GM12874 (cell line): ENCODE measurements around the gene PTK6.

Experiments used
- CTCF ChIP-seq: IDR thresholded peaks from 2 replicates; pipeline ENCODE4 v1.5.1; 2011; ENCODE audit warnings: low read depth, mild to moderate bottlenecking, control low read depth, low read length, moderate library complexity; ENCODE audit not compliant: insufficient read depth

The PTK6 gene

GRCh38 chr20:63518946-63519667 lies 18.1 kb downstream of the PTK6 start:
- TF ChIP-seq CTCF, result no peak

GRCh38 chr20:63518351-63518861 lies 18.8 kb downstream of the PTK6 start:
- TF ChIP-seq CTCF, result no peak

DNA sequence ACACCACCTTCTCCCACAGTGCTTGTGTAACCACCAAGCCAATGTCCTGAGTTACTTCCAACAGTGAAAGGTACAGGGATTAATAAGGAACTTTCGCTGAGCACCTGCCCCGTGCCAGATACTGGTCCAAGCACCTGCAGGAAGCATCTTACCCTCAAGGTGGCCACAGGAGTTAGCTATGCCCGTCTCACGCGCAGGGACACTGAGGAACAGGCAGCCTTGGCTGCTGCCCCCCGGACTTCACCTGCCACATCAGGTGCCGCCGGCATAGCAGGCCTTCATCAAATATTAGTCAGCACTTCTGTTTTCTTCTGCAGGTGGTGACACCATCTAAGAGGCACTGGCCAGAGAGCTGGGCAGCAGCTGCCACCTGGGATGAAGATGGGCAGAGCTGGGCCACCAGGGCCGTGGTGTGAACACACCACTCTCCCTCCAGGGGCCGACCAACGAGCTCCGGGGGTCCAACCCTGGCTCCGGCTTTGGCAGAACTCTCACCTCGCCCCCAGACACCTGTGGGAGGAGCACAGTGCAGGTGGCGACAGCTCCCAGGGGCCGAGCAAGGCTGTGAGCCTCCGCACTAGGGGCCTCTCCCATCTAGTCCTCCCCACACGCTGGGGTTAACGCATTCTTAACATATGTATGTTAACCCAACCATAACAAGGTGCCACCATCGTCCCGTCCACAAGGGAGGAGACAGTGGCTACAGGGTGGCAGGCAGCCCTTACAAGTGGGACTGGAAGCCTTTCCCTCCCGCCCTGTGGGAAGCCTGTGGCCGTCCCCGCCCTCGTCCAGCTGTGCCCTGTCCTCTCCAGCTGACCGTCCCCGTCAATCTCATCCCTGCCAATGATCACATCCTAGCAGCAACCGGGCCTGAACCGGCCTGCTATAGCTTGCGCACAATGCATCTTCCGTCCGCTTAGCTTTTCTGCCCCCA lies 19.5 kb downstream of the PTK6 start:
- TF ChIP-seq CTCF, result no peak

GRCh38 chr20:63513207-63513606 lies 24.0 kb downstream of the PTK6 start:
- TF ChIP-seq CTCF, result no peak

- no peak for TF ChIP-seq CTCF
Measured at GRCh38 chr20:63509088-63509564, 28.1 kb downstream of the PTK6 start.

DNA sequence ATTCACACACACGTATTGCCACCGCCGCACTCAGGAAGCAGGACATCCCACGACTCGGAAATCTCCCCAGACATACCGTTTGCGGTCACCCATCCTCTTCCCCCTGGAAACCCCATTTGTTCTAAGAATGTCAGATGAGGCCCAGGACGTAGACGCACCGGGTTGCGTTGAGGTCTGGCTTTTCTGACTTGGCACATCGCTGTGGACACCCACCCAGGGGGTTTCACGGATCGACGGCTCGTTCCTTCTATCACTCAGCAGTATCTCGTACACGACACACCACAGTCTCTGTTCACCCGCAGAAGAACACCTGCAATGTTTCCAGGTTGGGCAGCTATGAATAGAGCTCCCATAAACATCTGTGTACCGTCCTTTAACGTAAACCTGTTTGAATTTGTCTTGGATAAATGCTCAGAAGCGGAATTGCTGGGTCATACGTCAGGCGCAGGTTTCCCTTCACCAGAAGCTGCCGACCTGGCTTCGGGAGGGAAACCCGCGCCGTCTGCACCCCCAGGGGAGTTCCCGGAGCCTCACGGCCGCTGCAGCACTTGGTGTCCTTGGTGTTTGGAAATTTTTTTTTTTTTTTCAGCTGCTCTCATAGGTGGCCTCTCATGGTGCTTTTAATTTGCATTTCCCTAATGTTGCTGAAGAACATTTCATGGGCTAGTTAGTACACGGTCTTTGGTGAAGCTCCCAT lies 29.0 kb downstream of the PTK6 start:
- TF ChIP-seq CTCF, result no peak
